Uterus (tissue), 4 donors: ENCODE results near the gene AGPAT1. TPM values are rescaled to one million over a fixed set of nuclear protein-coding genes. Genes with fewer than 3 reads are reported as not detected.

Experiments
- DNase-seq, 2 donors: peaks; one replicate each; pipeline ENCODE4 v3.0.0-alpha.2; 2019 to 2020
- H3K27ac ChIP-seq, 2 donors: fragments of 200-600 bp; sonication (generic); 1 replicate in 1 of 2; 2 replicates in 1 of 2; pipeline ENCODE4 v1.5.1; 2016 to 2018
- H3K27me3 ChIP-seq, 2 donors: fragments of 200-600 bp; sonication (generic); one replicate each; pipeline ENCODE4 v1.5.1; 2018 to 2019; ENCODE audit warnings: control low read depth in 1 of 2
- H3K36me3 ChIP-seq, 2 donors: fragments of 200-600 bp; sonication (generic); one replicate each; pipeline ENCODE4 v1.5.1; 2019; ENCODE audit warnings: control low read depth in 1 of 2
- H3K4me1 ChIP-seq, 2 donors: fragments of 200-600 bp; sonication (generic); one replicate each; pipeline ENCODE4 v1.5.1; 2018 to 2019; ENCODE audit warnings: control low read depth in 1 of 2
- H3K4me3 ChIP-seq, 2 donors: fragments of 200-600 bp; sonication (generic); 1 replicate in 1 of 2; 2 replicates in 1 of 2; pipeline ENCODE4 v1.5.1; 2018 to 2019; ENCODE audit warnings: mild to moderate bottlenecking in 1 of 2
- H3K9me3 ChIP-seq, 2 donors: fragments of 200-600 bp; sonication (generic); one replicate each; pipeline ENCODE4 v1.5.1; 2019; ENCODE audit warnings: control low read depth in 1 of 2
- POLR2A ChIP-seq, 2 donors: fragments of 450-650 bp; IDR thresholded peaks; one replicate each; pipeline ENCODE4 v1.6.1; 2016; ENCODE audit warnings: antibody characterized with exemption in 2 of 2, mild to moderate bottlenecking in 1 of 2, moderate library complexity in 1 of 2
- intact Hi-C: fragments of 100-400 bp; cut with DNase I; formaldehyde crosslinking; loops from one replicate; pipeline ENCODE4 v1.15.1; 2023; ENCODE audit warnings: low total_unique reads
- total RNA-seq, 4 donors: library from RNA; depleted of rRNA in 3 of 4; stranded (reverse); fragments of >200 nt in 3 of 4; gene quantifications; one replicate each; pipeline versions ENCODE4 v1.1.0 to v1.2.4, GENCODE V29; 2014 to 2023
- TF ChIP-seq, protein P1 (sequence below), 4 experiments: fragments of 200-600 bp in 2 of 4; fragments of 450-650 bp in 2 of 4; sonication (generic) in 2 of 4; IDR thresholded peaks; one replicate each; pipeline ENCODE4 v1.5.1; 2016 to 2019; ENCODE audit warnings: antibody characterized with exemption in 4 of 4, mild to moderate bottlenecking in 2 of 4, moderate library complexity in 1 of 4
- donor health status: DM: yes; HTN: yes; CAD: no.

Gene AGPAT1
- total RNA-seq, 4 donors from 2014 or later = 14.2 to 71.2 (median 37.7) TPM

DNA sequence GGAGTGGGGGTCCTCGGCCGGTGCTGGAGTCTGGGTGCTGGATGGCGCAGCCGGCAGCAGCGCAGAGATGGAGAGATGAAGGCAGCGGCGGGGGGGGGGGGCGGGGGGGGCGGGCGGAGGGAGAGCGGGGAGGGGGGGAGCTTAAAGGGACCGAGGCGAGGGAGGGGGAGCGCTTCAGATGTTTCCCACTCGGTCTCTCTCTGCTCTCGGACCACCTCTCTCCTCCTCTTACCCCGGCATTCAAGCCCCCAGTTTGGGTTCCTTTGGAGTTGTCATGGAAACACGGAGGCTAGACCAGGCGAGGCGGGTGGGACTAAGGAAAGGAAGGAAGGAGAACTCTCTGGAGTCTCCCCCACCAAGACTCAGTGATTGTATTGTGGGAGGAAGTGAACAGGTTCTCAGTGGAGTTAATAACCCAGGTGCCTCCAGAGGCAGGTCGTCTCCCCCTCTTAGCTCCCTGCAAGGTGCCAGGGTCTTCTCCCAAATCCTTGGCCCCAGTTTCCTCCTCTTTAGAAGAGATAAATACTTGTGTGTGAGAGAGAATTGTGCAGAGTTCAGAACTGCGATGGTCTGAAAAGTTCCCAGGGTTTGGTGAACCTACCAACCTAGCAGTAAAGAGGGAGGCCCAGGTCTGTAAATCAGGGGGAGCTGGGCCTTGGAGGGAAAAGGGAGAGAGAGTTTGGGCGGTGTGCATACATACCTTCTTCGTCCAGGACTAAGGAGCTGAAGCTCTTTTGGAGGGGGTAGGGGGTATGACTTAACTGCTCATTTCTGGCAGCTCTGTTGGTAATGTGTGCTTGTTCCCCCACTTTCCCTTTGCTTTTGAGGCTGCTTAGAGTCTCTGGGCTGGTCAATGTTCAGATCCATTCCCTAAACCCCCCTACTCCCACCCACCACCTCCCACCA lies 23.8 kb downstream of the AGPAT1 start, which contains the start of gene PRRT1:
Gene PRRT1 (minus strand): TSS at position 77 of the 906 bp plus-strand sequence. CDS start 112 bp downstream, outside the sequence.
- intact Hi-C loops = no loop called here
- Histone ChIP-seq H3K4me3 (peak within 1 kb of the TSS; percentile 68 to 86), H3K27ac (peak within 1 kb of the TSS; percentile 93 to 97), H3K27me3 (no peaks in the 10 kb centered on the region), H3K9me3 (no peaks in the 10 kb centered on the region), H3K4me1 (peaks cover 5 to 17% of the 10 kb centered on the region in 2 donors), H3K36me3 (no peaks in the 10 kb centered on the region)
- no peak for TF ChIP-seq POLR2A (IDR thresholded peaks at IDR 0.05)
- TF ChIP-seq, protein P1, sequence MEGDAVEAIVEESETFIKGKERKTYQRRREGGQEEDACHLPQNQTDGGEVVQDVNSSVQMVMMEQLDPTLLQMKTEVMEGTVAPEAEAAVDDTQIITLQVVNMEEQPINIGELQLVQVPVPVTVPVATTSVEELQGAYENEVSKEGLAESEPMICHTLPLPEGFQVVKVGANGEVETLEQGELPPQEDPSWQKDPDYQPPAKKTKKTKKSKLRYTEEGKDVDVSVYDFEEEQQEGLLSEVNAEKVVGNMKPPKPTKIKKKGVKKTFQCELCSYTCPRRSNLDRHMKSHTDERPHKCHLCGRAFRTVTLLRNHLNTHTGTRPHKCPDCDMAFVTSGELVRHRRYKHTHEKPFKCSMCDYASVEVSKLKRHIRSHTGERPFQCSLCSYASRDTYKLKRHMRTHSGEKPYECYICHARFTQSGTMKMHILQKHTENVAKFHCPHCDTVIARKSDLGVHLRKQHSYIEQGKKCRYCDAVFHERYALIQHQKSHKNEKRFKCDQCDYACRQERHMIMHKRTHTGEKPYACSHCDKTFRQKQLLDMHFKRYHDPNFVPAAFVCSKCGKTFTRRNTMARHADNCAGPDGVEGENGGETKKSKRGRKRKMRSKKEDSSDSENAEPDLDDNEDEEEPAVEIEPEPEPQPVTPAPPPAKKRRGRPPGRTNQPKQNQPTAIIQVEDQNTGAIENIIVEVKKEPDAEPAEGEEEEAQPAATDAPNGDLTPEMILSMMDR (IDR thresholded peaks at IDR 0.05) = no peak
- DNase-seq = peak in 1 of 2 donors; percentile 39

DNA sequence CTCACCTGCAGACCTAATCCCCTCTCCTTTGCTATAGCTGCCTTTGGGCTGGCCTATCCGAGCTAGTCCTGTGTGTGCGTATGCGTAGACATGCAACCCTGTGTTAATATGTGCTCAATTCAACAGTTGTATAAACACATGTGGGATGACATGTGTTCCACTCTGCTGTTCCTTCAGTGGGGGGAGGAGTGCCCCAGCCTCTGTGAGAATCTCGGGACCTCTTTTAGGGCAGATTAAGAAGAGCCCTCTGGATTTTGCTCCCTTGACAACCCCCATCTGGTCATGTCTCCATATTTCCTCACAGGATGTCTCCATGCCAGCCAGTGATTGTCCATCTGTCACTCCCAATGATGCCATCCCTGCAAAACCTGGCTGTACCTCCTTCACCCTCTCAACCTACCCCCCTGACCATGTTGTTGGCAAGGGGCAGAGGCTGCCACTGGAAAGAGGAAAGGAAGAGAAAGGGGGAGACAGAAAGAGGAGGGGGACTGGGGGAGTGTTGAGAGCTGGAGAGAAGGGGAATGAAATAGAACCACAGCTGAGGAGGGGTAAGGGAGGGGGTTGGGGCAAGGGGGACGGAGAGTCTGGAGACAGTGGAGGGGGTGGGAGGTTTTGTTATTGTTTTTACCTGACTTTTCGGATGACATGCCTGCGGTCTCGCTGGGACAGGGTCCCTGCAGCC lies 24.6 kb downstream of the AGPAT1 start:
- intact Hi-C loops = no loop called here
- TF ChIP-seq, protein P1 (IDR thresholded peaks at IDR 0.05) = no peak
- TF ChIP-seq POLR2A (IDR thresholded peaks at IDR 0.05) = no peak

DNA sequence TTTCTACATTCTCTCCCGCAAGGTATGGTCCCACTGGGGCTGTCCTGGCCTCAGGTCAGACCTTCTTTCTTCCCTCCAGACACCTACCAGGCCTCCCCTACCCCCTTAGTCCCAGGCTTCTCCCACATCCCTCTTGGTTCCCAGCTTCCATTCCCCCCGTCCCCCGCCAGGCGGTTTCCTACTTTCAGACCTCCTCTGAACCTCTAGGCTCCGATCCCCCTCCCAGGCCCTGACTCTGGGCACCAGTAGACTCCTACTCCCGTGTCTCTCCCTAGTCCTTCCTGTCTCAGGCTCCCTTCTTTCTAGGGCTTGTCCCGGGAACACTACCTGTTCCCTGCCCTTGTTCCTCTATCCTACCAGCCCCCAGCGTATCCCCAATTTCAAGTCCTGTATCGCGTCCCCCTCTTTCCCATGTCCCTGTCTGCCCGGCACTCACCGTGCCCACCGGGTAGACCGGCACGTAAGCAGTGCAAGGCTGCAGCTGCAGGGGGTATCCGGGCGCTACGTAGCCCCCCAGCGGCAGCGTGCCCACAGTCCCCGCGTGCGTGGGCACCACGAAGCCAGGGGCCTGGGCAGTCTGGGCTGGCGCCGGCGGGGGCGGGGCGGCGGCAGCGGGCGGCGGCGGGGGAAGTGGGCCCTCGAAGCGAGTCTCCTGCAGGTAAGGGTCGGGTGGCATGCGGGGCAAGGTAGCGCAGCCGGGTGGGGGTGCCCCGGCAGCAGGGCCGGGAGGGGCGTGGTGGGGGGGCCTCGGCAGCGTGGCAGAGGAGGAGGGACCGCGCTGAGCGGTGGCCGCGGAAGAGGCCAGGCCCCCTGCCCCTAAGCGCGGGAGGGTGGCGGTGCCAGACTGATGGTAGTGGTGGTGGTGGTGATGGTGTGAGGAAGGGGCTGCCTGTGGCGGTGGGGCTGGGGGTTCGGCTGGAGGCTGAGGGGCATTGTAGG lies 25.7 kb downstream of the AGPAT1 start:
- H3K36me3 ChIP-seq = no peaks in the 10 kb centered on the region
- DNase-seq = no peak
- peak overlapping the region; percentile 93 to 97 for H3K27ac ChIP-seq
- TF ChIP-seq, protein P1 (IDR thresholded peaks at IDR 0.05) = no peak
- no peak for TF ChIP-seq POLR2A (IDR thresholded peaks at IDR 0.05)
- no peaks in the 10 kb centered on the region for H3K9me3 ChIP-seq
- intact Hi-C loops = no loop called here
- H3K27me3 ChIP-seq = no peaks in the 10 kb centered on the region
- peak overlapping the region in 1 of 2 donors; percentile 68 for H3K4me3 ChIP-seq
- peaks cover 5 to 11% of the 10 kb centered on the region in 2 donors for H3K4me1 ChIP-seq

More for the DNA sequence above, 24.6 kb downstream of the AGPAT1 start:
- peak in 1 of 2 donors; percentile 22 for DNase-seq
- H3K4me1 ChIP-seq = peaks cover 5 to 17% of the 10 kb centered on the region in 2 donors
- no peaks in the 10 kb centered on the region for H3K27me3 ChIP-seq
- peak overlapping the region; percentile 93 to 97 for H3K27ac ChIP-seq
- no peaks in the 10 kb centered on the region for H3K36me3 ChIP-seq
- peak overlapping the region; percentile 68 to 86 for H3K4me3 ChIP-seq
- H3K9me3 ChIP-seq = no peaks in the 10 kb centered on the region

DNA sequence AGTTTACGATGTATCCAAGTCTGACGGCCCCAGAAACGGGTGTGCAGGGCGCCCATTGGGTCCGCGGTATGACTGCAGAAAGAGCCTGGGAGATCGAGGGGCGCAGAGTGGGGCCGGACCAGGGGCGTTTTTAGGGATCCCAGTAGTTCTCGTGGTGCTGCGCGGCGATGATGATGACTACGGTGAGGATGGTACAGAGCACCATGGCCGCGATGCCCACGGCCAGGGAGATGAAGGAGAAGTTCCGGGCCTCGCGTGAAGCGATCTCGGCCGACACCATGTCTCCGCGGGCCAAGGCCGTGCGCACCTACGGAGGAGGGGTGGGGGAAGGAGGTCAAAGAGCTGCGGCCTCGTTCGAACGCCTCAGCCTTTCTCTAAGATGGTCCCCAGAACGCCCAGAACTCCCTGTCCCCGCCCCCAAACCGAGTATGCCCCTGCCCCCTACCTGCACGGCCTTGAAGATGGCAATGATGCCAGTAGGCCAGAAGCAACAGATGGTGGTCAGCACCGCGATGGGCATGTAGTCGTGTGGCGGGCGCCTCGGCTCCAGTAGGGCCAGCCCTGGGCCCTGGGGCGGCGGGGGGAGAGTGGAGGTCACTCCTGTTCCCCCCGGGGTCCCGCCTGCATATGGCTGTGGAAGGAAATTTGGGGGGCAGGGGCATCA lies 26.7 kb downstream of the AGPAT1 start:
- intact Hi-C loops = no loop called here
- Histone ChIP-seq H3K4me1 (peaks cover 5 to 9% of the 10 kb centered on the region in 2 donors), H3K27ac (no peak overlapping the region), H3K4me3 (no peak overlapping the region), H3K9me3 (no peaks in the 10 kb centered on the region), H3K27me3 (no peaks in the 10 kb centered on the region), H3K36me3 (no peaks in the 10 kb centered on the region)
- TF ChIP-seq, protein P1 (IDR thresholded peaks at IDR 0.05) = no peak
- TF ChIP-seq POLR2A (IDR thresholded peaks at IDR 0.05) = no peak
- no peak for DNase-seq
